Stomach (tissue), 9 donors: ENCODE results near the gene TRPM1. TPM values are rescaled to one million over a fixed set of nuclear protein-coding genes. Genes with fewer than 3 reads are reported as not detected.

Experiments used
- DNase-seq, 2 donors: peaks; one replicate each; pipeline versions ENCODE4 v3.0.0 to v3.0.0-alpha.2; 2013 to 2019
- H3K27ac ChIP-seq, 5 donors: fragments of 200-600 bp in 4 of 5; sonication (generic) in 4 of 5; one replicate each; pipeline ENCODE4 v1.5.1; 2013 to 2019; ENCODE audit warnings: mild to moderate bottlenecking in 1 of 5, moderate library complexity in 1 of 5
- H3K27me3 ChIP-seq, 3 donors: fragments of 200-600 bp; sonication (generic); one replicate each; pipeline ENCODE4 v1.5.1; 2017 to 2019; ENCODE audit warnings: mixed run types in 1 of 3
- H3K36me3 ChIP-seq, 4 donors: fragments of 200-600 bp; sonication (generic); 1 replicate in 3 of 4; 2 replicates in 1 of 4; pipeline ENCODE4 v1.5.1; 2016 to 2019
- H3K4me1 ChIP-seq, 4 donors: fragments of 200-600 bp; sonication (generic); one replicate each; pipeline ENCODE4 v1.5.1; 2016 to 2019
- H3K4me3 ChIP-seq, 4 donors: fragments of 200-600 bp; sonication (generic) in 3 of 4; one replicate each; pipeline ENCODE4 v1.5.1; 2016 to 2019; ENCODE audit warnings: mild to moderate bottlenecking in 1 of 4
- H3K9me3 ChIP-seq, 4 donors: fragments of 200-600 bp; sonication (generic); one replicate each; pipeline ENCODE4 v1.5.1; 2016 to 2019
- EP300 ChIP-seq: sonication (generic); formaldehyde crosslinking; IDR thresholded peaks from one replicate; pipeline ENCODE4 v1.6.1; 2017; ENCODE audit warnings: antibody characterized with exemption
- POLR2A ChIP-seq, 4 donors: fragments of 450-650 bp; IDR thresholded peaks; one replicate each; pipeline ENCODE4 v1.6.1; 2016; ENCODE audit warnings: antibody characterized with exemption in 4 of 4, control low read depth in 2 of 4, mild to moderate bottlenecking in 1 of 4, moderate library complexity in 1 of 4
- POLR2AphosphoS5 ChIP-seq, 3 donors: sonication (generic); formaldehyde crosslinking; IDR thresholded peaks; one replicate each; pipeline ENCODE4 v1.6.1; 2016; ENCODE audit warnings: antibody characterized with exemption in 3 of 3
- WGBS, 5 donors: extraction: QIAGEN DNeasy Blood & Tissue Kit in 3 of 5; methylation state at CpG; one replicate each; pipeline versions ENCODE4 v1.1.5 to v1.1.7; 2013 to 2018; 5-methylcytosine and 5-hydroxymethylcytosine counted together
- intact Hi-C: fragments of 100-400 bp; cut with DNase I; formaldehyde crosslinking; loops from one replicate; pipeline ENCODE4 v1.15.1; 2023; ENCODE audit warnings: low total_unique reads
- polyA plus RNA-seq, 3 donors: library from polyadenylated mRNA; stranded (reverse); fragments of 200-250 nt; gene quantifications; one replicate each; pipeline ENCODE4 v1.2.3, GENCODE V29; 2013
- total RNA-seq, 5 donors: library from RNA; depleted of rRNA; stranded (reverse); fragments of >200 nt; gene quantifications; one replicate each; pipeline versions ENCODE4 v1.1.0 to v1.2.3, GENCODE V29; 2014 to 2016
- TF ChIP-seq, protein P1 (sequence below), 7 experiments: fragments of 450-650 bp in 4 of 7; fragments of 200-600 bp in 3 of 7; sonication (generic) in 3 of 7; IDR thresholded peaks; one replicate each; pipeline ENCODE4 v1.5.1; 2016 to 2019; ENCODE audit warnings: antibody characterized with exemption in 7 of 7, control low read depth in 2 of 7, mild to moderate bottlenecking in 1 of 7
- donor health status: healthy with polysubstance abuse.
- donor health status: Bipolar disorder and iron deficiency.
- donor health status: healthy.

TRPM1 gene
- total and polyA plus RNA-seq, 8 donors = 0.15 TPM; not detected in 7

DNA sequence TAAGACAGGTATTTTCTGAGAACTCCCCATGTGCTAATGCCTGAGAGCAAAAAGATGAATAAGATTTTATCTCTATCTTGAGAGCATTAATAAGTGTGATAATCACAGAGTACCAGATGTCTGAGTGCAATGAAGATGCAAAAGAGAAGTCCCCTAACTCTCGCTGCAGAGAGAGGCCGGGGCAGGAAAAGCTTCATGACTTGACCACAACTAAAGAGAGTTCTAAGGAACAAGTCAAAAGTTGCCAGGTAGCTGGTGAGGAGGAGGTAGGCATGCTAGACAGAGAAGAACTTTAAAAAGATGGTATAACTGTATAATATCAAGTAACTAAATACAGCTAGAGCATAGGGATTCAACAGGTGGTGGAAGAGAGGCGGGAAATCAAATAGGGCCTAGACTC is 138.9 kb downstream of the TRPM1 start:
- intact Hi-C loops = no loop called here
- H3K4me3 ChIP-seq = no peak overlapping the region
- WGBS, 5 donors = 93 to 98% (median 97%) methylated on average over 3 of the region's 3 CpGs
- H3K36me3 ChIP-seq = peaks cover 36 to 98% (median 93%) of the 10 kb centered on the region in 4 donors
- no peak for TF ChIP-seq EP300
- H3K9me3 ChIP-seq = no peaks in the 10 kb centered on the region
- no peak for DNase-seq
- H3K27me3 ChIP-seq = no peaks in the 10 kb centered on the region
- no peak overlapping the region for H3K27ac ChIP-seq
- peaks cover 0 to 5% (median 0%) of the 10 kb centered on the region in 4 donors for H3K4me1 ChIP-seq

DNA sequence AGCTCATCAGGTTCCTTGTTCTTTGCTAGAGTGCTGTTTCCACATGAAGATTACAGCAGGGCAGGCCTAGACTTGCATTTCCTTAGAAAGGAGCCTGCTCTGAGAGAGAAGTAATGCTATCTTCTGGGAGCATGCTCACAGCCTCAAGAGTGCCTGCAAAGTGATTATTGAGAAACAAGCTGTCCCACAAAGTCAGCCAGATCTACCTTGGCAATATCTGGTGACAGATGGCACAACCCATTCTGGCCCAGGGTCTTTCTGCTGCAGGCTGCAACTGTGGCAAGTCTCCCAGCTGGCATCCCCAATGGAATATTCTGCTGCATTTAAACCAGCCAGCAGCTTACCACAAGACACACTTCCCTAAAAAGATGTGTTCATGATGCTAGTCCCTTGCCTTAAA is 139.4 kb downstream of the TRPM1 start:
- peaks cover 0 to under 1% (median 0%) of the 10 kb centered on the region in 4 donors for H3K4me1 ChIP-seq
- intact Hi-C loops = no loop called here
- H3K27me3 ChIP-seq = no peaks in the 10 kb centered on the region
- peak in 1 of 2 donors; percentile 7 for DNase-seq
- H3K27ac ChIP-seq = no peak overlapping the region
- no peaks in the 10 kb centered on the region for H3K9me3 ChIP-seq
- H3K4me3 ChIP-seq = no peak overlapping the region
- TF ChIP-seq POLR2A (IDR thresholded peaks at IDR 0.05) = no peak
- TF ChIP-seq, protein P1, sequence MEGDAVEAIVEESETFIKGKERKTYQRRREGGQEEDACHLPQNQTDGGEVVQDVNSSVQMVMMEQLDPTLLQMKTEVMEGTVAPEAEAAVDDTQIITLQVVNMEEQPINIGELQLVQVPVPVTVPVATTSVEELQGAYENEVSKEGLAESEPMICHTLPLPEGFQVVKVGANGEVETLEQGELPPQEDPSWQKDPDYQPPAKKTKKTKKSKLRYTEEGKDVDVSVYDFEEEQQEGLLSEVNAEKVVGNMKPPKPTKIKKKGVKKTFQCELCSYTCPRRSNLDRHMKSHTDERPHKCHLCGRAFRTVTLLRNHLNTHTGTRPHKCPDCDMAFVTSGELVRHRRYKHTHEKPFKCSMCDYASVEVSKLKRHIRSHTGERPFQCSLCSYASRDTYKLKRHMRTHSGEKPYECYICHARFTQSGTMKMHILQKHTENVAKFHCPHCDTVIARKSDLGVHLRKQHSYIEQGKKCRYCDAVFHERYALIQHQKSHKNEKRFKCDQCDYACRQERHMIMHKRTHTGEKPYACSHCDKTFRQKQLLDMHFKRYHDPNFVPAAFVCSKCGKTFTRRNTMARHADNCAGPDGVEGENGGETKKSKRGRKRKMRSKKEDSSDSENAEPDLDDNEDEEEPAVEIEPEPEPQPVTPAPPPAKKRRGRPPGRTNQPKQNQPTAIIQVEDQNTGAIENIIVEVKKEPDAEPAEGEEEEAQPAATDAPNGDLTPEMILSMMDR (IDR thresholded peaks at IDR 0.05) = no peak
- TF ChIP-seq EP300 = no peak
- TF ChIP-seq POLR2AphosphoS5 (IDR thresholded peaks at IDR 0.05) = no peak
- H3K36me3 ChIP-seq = peaks cover 42 to 100% (median 96%) of the 10 kb centered on the region in 4 donors

DNA sequence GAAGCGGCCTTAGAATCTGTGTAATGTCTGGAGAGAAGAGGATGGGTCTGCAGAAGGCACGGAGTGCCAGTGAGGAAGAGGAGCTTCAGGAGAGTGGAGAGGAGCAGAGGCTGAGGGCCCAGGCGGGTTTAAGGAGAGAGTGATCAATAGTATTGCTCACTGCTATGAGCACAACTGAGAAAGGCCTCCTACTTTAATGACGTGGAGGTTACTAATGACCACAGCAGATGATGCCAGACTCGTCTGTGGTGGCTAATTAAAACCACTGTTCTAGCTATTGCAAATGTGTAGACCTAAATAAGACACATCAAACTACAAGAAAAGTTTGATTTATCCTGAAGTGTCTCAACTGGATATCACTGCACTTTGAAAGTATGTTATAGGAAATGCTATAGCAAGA is 143.3 kb downstream of the TRPM1 start:
- TF ChIP-seq POLR2A (IDR thresholded peaks at IDR 0.05) (no peak), POLR2AphosphoS5 (IDR thresholded peaks at IDR 0.05) (no peak), EP300 (no peak)
- TF ChIP-seq, protein P1 (IDR thresholded peaks at IDR 0.05) = no peak
- Histone ChIP-seq H3K9me3 (no peaks in the 10 kb centered on the region), H3K27me3 (no peaks in the 10 kb centered on the region), H3K4me1 (peaks cover 0 to 20% (median 0%) of the 10 kb centered on the region in 4 donors), H3K27ac (no peak overlapping the region), H3K4me3 (no peak overlapping the region), H3K36me3 (peaks cover 51 to 100% (median 97%) of the 10 kb centered on the region in 4 donors)
- 90 to 95% (median 94%) methylated on average over 5 of the region's 5 CpGs for WGBS, 5 donors
- DNase-seq = no peak
- intact Hi-C loops = no loop called here

DNA sequence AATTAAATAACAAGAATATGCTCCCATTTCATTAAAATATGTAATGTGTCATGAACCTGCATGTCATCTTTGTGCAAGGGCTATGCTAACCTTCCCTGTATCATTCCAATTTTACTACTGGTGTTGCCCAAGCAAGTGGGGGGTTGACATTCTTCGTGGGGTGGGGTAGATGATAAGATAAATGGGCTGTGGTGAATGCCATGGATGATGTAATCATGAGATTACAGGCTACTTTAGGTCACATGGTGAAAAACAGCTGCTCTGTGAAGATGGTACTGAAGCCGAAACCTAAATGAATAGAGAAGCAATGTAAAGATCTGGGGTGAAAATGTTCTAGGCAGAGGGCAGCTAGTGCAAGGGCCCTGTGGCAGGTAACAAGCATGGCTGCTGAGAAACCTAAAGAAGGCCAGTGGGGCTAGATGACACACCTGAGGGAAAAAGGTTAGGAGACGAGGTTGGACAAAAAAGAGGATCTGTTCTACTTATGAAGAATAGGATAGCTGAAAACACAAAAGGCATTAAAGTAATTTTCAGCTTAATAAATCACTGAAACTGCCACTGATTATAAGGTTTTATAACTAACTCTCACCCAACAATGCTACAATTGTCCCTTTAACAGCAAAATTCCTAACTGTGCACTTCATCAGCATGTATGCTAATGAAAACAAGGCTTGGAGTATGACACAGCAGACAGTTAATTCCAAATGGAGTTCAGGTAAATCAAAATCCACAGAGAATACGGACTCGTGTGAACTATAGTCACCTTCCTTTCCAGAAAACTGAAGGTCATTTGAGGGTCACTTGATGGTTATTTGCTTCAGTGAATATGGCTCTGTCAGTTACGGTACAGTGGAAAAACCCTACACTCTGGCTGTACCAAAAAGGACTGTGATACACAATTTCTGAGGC is 145.1 kb downstream of the TRPM1 start:
- Histone ChIP-seq H3K4me1 (peaks cover 0 to 20% (median 0%) of the 10 kb centered on the region in 4 donors), H3K4me3 (no peak overlapping the region), H3K9me3 (no peaks in the 10 kb centered on the region), H3K36me3 (peaks cover 58 to 100% (median 97%) of the 10 kb centered on the region in 4 donors), H3K27ac (no peak overlapping the region), H3K27me3 (no peaks in the 10 kb centered on the region)
- no peak for DNase-seq
- WGBS, 5 donors = 83 to 87% (median 85%) methylated on average over 6 of the region's 6 CpGs
- TF ChIP-seq EP300 (no peak), POLR2AphosphoS5 (IDR thresholded peaks at IDR 0.05) (no peak), POLR2A (IDR thresholded peaks at IDR 0.05) (no peak)
- TF ChIP-seq, protein P1 (IDR thresholded peaks at IDR 0.05) = no peak
- intact Hi-C loops = no loop called here

DNA sequence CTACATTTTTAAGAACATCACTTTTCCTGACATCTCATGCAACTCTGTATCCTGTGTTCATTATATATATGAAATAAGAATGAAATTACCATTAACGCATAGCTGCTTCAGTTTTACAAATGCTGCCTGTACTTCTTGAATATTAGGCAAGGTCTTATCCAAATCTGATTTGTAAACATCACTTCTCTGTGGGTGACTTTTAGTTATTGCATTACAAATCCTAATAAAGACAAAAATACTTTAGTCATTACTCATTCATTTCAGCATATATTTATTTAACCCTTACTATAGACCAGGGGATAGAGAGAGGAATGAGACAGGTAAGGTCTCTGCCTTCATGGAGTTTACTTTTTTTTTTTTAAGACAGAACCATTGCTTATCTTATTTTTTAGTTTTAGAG is 146.9 kb downstream of the TRPM1 start:
- no peak for DNase-seq
- no peaks in the 10 kb centered on the region for H3K27me3 ChIP-seq
- intact Hi-C loops = no loop called here
- H3K4me1 ChIP-seq = peaks cover 0 to 20% (median 0%) of the 10 kb centered on the region in 4 donors
- H3K4me3 ChIP-seq = no peak overlapping the region
- no peaks in the 10 kb centered on the region for H3K9me3 ChIP-seq
- WGBS, 5 donors = 75 to 89% (median 81%) methylated on average over 1 of the region's 1 CpG
- H3K27ac ChIP-seq = no peak overlapping the region
- TF ChIP-seq EP300 (no peak), POLR2A (IDR thresholded peaks at IDR 0.05) (no peak), POLR2AphosphoS5 (IDR thresholded peaks at IDR 0.05) (no peak)
- TF ChIP-seq, protein P1 (IDR thresholded peaks at IDR 0.05) = no peak
- H3K36me3 ChIP-seq = peaks cover 65 to 100% (median 97%) of the 10 kb centered on the region in 4 donors
